Upper lobe of left lung (tissue), 4 donors: ENCODE results near the gene ZNF26.

ENCODE experiments used
- CTCF ChIP-seq, 6 experiments: fragments of 450-650 bp in 4 of 6; fragments of 200-600 bp in 2 of 6; sonication (generic) in 2 of 6; IDR thresholded peaks; one replicate each; pipeline ENCODE4 v1.5.1; 2016 to 2019; ENCODE audit warnings: antibody characterized with exemption in 6 of 6
- POLR2A ChIP-seq, 4 donors: fragments of 450-650 bp; IDR thresholded peaks; one replicate each; pipeline ENCODE4 v1.5.1; 2016 to 2017; ENCODE audit warnings: antibody characterized with exemption in 4 of 4, mild to moderate bottlenecking in 2 of 4
- POLR2AphosphoS5 ChIP-seq, 2 donors: sonication (generic); formaldehyde crosslinking; IDR thresholded peaks; one replicate each; pipeline ENCODE4 v1.5.1; 2017; ENCODE audit warnings: antibody characterized with exemption in 2 of 2

GRCh38 chr12:133026996-133027395 lies 40.8 kb downstream of the ZNF26 start:
- TF ChIP-seq CTCF (IDR thresholded peaks at IDR 0.05) (no peak), POLR2A (IDR thresholded peaks at IDR 0.05) (no peak), POLR2AphosphoS5 (IDR thresholded peaks at IDR 0.05) (no peak)
